Activated CD4-positive, alpha-beta T cell treated with anti-CD3 and anti-CD28 coated beads, Interleukin-2, amount 50 U/mL, for 48 hours (primary cell): Measurements from ENCODE around the gene HEXIM1.
A peak's percentile ranks its signal among the peaks of the same experiment; 100 is the strongest.

Experiments
- DNase-seq, 2 experiments: peaks; one replicate each; pipeline ENCODE4 v3.0.0-alpha.2; 2020

The HEXIM1 gene

GRCh38 chr17:45175759-45176115, 27.5 kb downstream of the HEXIM1 start:
- DNase-seq: no peak

GRCh38 chr17:45177563-45177962, 29.3 kb downstream of the HEXIM1 start:
- DNase-seq: no peak

GRCh38 chr17:45184144-45184543, 35.9 kb downstream of the HEXIM1 start:
- DNase-seq: no peak

- DNase-seq: no peak
Measured at GRCh38 chr17:45186801-45187354, 38.6 kb downstream of the HEXIM1 start.

- DNase-seq: no peak
Measured at GRCh38 chr17:45189009-45189408, 40.7 kb downstream of the HEXIM1 start.

- no peak for DNase-seq
Measured at GRCh38 chr17:45190503-45191255, 42.4 kb downstream of the HEXIM1 start.

- no peak for DNase-seq
Measured at GRCh38 chr17:45195424-45195823, 47.1 kb downstream of the HEXIM1 start.

- DNase-seq: no peak
Measured at GRCh38 chr17:45197108-45197507, 48.8 kb downstream of the HEXIM1 start.

- DNase-seq: peak; percentile 94 to 96
Measured at GRCh38 chr17:45197555-45198334, 49.5 kb downstream of the HEXIM1 start.

- DNase-seq: no peak
Measured at GRCh38 chr17:45200701-45201100, 52.4 kb downstream of the HEXIM1 start.

GRCh38 chr17:45201457-45201856, 53.2 kb downstream of the HEXIM1 start:
- DNase-seq: no peak
